Transverse colon (tissue), 4 donors: ENCODE results near the gene SLC2A13. TPM values are rescaled to one million over a fixed set of nuclear protein-coding genes. Genes with fewer than 3 reads are reported as not detected.

Experiments used
- DNase-seq: peaks from one replicate; pipeline ENCODE4 v3.0.0-alpha.2; 2019
- H3K27ac ChIP-seq, 4 donors: fragments of 200-600 bp; sonication (generic); 2 replicates each; pipeline ENCODE4 v1.5.1; 2016 to 2018; ENCODE audit warnings: inconsistent platforms in 4 of 4
- H3K27me3 ChIP-seq: fragments of 200-600 bp; sonication (generic); 2 replicates; pipeline ENCODE4 v1.5.1; 2017; ENCODE audit warnings: inconsistent platforms
- H3K36me3 ChIP-seq, 4 donors: fragments of 200-600 bp; sonication (generic); 2 replicates each; pipeline ENCODE4 v1.5.1; 2017 to 2019; ENCODE audit warnings: inconsistent platforms in 4 of 4
- H3K4me1 ChIP-seq, 4 donors: fragments of 200-600 bp; sonication (generic); 2 replicates each; pipeline ENCODE4 v1.5.1; 2017 to 2020; ENCODE audit warnings: inconsistent platforms in 4 of 4
- H3K4me3 ChIP-seq, 4 donors: fragments of 200-600 bp; sonication (generic); 1 replicate in 1 of 4; 2 replicates in 3 of 4; pipeline versions ENCODE4 v1.5.1 to v1.6.1; 2017 to 2019; ENCODE audit warnings: inconsistent platforms in 4 of 4
- H3K9me3 ChIP-seq, 2 donors: fragments of 200-600 bp; sonication (generic); 2 replicates each; pipeline ENCODE4 v1.5.1; 2017 to 2019; ENCODE audit warnings: inconsistent platforms in 2 of 2
- CTCF ChIP-seq, 5 experiments: fragments of 200-600 bp in 3 of 5; fragments of 450-650 bp in 2 of 5; sonication (generic) in 3 of 5; IDR thresholded peaks; 1 replicate in 2 of 5; 2 replicates in 3 of 5; pipeline ENCODE4 v1.5.1; 2016 to 2017; ENCODE audit warnings: antibody characterized with exemption in 5 of 5, inconsistent platforms in 3 of 5, mild to moderate bottlenecking in 2 of 5, moderate library complexity in 1 of 5
- EP300 ChIP-seq: sonication (generic); formaldehyde crosslinking; IDR thresholded peaks from one replicate; pipeline ENCODE4 v1.6.1; 2017; ENCODE audit warnings: antibody characterized with exemption, low read depth
- POLR2A ChIP-seq: fragments of 450-650 bp; IDR thresholded peaks from one replicate; pipeline ENCODE4 v1.6.1; 2016; ENCODE audit warnings: antibody characterized with exemption, mild to moderate bottlenecking, moderate library complexity
- POLR2AphosphoS5 ChIP-seq, 3 donors: sonication (generic); formaldehyde crosslinking; IDR thresholded peaks; one replicate each; pipeline ENCODE4 v1.6.1; 2016; ENCODE audit warnings: antibody characterized with exemption in 3 of 3
- WGBS, 2 donors: methylation state at CpG; one replicate each; pipeline ENCODE4 v1.1.5; 2018; ENCODE audit warnings: low coverage in 1 of 2; 5-methylcytosine and 5-hydroxymethylcytosine counted together
- in situ Hi-C, 4 donors: fragments of 200-750 bp; cut with MboI; loops; one replicate each; pipeline versions ENCODE4 v1.15.0 to v1.15.1; 2017; ENCODE audit warnings: low sequenced_read_pairs in 3 of 4, low pct_ligation_motif_present in 1 of 4, low pct_unique_long_range_greater_than_20kb in 1 of 4
- intact Hi-C: fragments of 100-400 bp; cut with DNase I; formaldehyde crosslinking; loops from one replicate; pipeline ENCODE4 v1.15.1; 2023; ENCODE audit warnings: low total_unique reads
- small RNA-seq, 4 donors: library from RNA; depleted of rRNA; stranded (forward); fragments of <200 nt; gene quantifications; one replicate each; pipeline ENCODE3, GENCODE V24; 2016
- total RNA-seq, 4 donors: library from RNA; depleted of rRNA; stranded (reverse); fragments of >200 nt; gene quantifications; one replicate each; pipeline ENCODE4 v1.1.0, GENCODE V29; 2016

The SLC2A13 gene
- total RNA-seq, 4 donors from 2014 or later: 31.8 to 70.7 (median 46.8) TPM

DNA sequence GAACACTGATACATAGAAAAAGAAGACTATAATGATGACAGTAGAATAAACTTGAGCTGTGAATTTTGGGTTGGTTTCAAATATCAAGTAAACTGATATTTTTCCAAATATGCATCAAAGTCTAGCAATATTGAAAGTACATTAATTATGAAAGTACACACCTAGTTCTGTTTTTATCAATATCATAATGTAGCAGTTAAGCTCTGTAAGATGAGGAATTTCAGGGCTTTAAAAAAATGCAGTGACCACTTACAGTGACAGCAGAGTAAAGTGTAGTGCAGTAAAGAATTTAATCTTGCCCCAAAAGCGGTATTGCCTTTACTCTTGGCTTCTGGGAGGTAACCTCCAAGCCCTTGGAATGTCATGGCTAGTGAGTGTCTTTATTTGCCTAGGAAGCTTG, 383.4 kb downstream of the SLC2A13 start:
- no peaks in the 10 kb centered on the region for H3K27me3 ChIP-seq
- H3K27ac ChIP-seq: no peak overlapping the region
- no peaks in the 10 kb centered on the region for H3K36me3 ChIP-seq
- no peak for TF ChIP-seq POLR2AphosphoS5 (IDR thresholded peaks at IDR 0.05)
- no peak for TF ChIP-seq EP300
- TF ChIP-seq POLR2A: no peak
- no peak for TF ChIP-seq CTCF (IDR thresholded peaks at IDR 0.05)
- WGBS, 2 donors: 50 to 68% methylated on average over 1 of the region's 1 CpG
- no peaks in the 10 kb centered on the region for H3K4me1 ChIP-seq
- DNase-seq: no peak
- in situ Hi-C loops: no loop called here
- H3K9me3 ChIP-seq: no peaks in the 10 kb centered on the region
- H3K4me3 ChIP-seq: no peak overlapping the region
- intact Hi-C loops: no loop called here

DNA sequence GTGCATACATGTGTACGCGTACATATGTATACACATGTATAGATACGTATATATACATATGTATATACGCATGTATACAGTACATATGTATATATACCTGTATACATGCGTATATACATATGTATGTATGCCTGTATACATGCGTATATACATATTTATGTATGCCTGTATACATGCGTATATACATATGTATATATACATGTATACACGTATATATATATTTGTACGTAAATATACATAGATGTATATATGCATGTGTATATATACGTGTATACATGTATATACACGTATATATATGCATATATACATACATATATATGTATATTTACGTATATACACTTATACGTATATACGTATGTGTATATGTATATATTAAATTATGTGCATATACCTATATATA, 392.3 kb downstream of the SLC2A13 start:
- Histone ChIP-seq H3K27ac (no peak overlapping the region), H3K27me3 (no peaks in the 10 kb centered on the region), H3K4me3 (no peak overlapping the region), H3K9me3 (no peaks in the 10 kb centered on the region), H3K4me1 (no peaks in the 10 kb centered on the region), H3K36me3 (no peaks in the 10 kb centered on the region)
- WGBS, 2 donors: 90 to 95% methylated on average over 14 of the region's 14 CpGs
- no peak for DNase-seq
- intact Hi-C loops (no loop called here), in situ Hi-C loops (no loop called here)
- no peak for TF ChIP-seq POLR2AphosphoS5 (IDR thresholded peaks at IDR 0.05)
- TF ChIP-seq CTCF (IDR thresholded peaks at IDR 0.05): no peak
- no peak for TF ChIP-seq EP300
- TF ChIP-seq POLR2A: no peak

- no peak overlapping the region for H3K27ac ChIP-seq
- TF ChIP-seq POLR2A (no peak), POLR2AphosphoS5 (IDR thresholded peaks at IDR 0.05) (no peak), CTCF (IDR thresholded peaks at IDR 0.05) (no peak), EP300 (no peak)
- H3K9me3 ChIP-seq: no peaks in the 10 kb centered on the region
- intact Hi-C loops: no loop called here
- in situ Hi-C loops: no loop called here
- no peaks in the 10 kb centered on the region for H3K36me3 ChIP-seq
- no peak for DNase-seq
- WGBS, 2 donors: 89 to 92% methylated on average over 20 of the region's 20 CpGs
- no peaks in the 10 kb centered on the region for H3K4me1 ChIP-seq
- no peak overlapping the region for H3K4me3 ChIP-seq
- H3K27me3 ChIP-seq: no peaks in the 10 kb centered on the region
Measured at GRCh38 chr12:39712334-39712733, 393.5 kb downstream of the SLC2A13 start.

Small RNAs within 50 kb of the gene (small RNA-seq; reads per million reads assigned to genes)
- gene RF00414: 0 reads per million in 4 donors

Other genes with a start within 250 kb of the SLC2A13 start
- gene LRRK2, start 118.9 kb upstream of the SLC2A13 start, total RNA-seq: 10 to 100 TPM in 2 of 4 donors, 1 to 10 TPM in 2; 1.9 to 30.8 (median 7.9) TPM